SU-DHL-6 (cell line): ENCODE results near the gene MORN5.

ENCODE experiments used
- EZH2phosphoT487 ChIP-seq: fragments of 200-600 bp; sonication (generic), shearing (Covaris generic); conservative IDR thresholded peaks from 2 replicates; pipeline ENCODE4 v1.6.1; 2018; ENCODE audit warnings: mild to moderate bottlenecking, antibody characterized with exemption, low read length, moderate library complexity, mixed read lengths
- TF ChIP-seq, protein P1 (sequence below): fragments of 200-600 bp; sonication (generic); IDR thresholded peaks from one replicate; pipeline ENCODE4 v1.5.1; 2017; ENCODE audit warnings: antibody characterized with exemption, mild to moderate bottlenecking, low read length, moderate library complexity; ENCODE audit not compliant: insufficient read depth, poor library complexity, severe bottlenecking

DNA sequence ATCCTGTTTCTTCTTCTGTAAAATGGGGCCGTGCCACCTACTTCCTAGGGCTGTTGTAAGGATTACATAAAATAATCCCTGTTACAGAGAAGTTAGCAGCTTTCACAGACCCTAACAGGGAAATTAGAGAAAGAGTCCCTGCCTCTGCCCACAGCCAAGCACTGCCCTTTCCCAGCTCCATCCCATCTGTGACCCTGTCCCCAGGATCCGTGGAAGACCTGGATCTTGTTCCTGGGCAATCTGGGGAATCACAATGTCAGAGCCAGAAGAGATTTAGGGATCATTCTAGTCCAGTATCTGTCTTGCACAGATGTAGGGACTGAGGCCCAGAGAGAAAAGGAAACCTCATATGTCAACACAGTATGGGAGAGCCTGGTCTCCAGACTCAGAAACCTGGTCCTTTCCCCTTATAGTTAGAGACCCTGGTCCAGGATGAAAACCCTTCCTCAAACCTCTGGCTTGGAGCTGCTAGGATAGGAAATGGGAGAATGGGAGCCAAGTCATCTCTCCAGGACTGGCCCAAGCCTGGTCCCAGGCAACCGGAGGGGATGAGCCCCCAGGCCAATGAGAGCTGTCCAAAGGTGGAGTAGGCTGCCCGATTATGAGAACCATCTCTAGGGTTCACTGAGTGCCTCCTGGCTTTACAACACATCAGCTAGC, 56.6 kb downstream of the MORN5 start:
- TF ChIP-seq, protein P1, sequence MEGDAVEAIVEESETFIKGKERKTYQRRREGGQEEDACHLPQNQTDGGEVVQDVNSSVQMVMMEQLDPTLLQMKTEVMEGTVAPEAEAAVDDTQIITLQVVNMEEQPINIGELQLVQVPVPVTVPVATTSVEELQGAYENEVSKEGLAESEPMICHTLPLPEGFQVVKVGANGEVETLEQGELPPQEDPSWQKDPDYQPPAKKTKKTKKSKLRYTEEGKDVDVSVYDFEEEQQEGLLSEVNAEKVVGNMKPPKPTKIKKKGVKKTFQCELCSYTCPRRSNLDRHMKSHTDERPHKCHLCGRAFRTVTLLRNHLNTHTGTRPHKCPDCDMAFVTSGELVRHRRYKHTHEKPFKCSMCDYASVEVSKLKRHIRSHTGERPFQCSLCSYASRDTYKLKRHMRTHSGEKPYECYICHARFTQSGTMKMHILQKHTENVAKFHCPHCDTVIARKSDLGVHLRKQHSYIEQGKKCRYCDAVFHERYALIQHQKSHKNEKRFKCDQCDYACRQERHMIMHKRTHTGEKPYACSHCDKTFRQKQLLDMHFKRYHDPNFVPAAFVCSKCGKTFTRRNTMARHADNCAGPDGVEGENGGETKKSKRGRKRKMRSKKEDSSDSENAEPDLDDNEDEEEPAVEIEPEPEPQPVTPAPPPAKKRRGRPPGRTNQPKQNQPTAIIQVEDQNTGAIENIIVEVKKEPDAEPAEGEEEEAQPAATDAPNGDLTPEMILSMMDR = no peak
- TF ChIP-seq EZH2phosphoT487 = no peak
